ENCODE results near the gene RAB1A. TPM values are rescaled to one million over a fixed set of nuclear protein-coding genes. Genes with fewer than 3 reads are reported as not detected.

Gene RAB1A
- total RNA-seq, 4 donors from 2014 or later, result 57.8 to 118 (median 84.7) TPM

DNA sequence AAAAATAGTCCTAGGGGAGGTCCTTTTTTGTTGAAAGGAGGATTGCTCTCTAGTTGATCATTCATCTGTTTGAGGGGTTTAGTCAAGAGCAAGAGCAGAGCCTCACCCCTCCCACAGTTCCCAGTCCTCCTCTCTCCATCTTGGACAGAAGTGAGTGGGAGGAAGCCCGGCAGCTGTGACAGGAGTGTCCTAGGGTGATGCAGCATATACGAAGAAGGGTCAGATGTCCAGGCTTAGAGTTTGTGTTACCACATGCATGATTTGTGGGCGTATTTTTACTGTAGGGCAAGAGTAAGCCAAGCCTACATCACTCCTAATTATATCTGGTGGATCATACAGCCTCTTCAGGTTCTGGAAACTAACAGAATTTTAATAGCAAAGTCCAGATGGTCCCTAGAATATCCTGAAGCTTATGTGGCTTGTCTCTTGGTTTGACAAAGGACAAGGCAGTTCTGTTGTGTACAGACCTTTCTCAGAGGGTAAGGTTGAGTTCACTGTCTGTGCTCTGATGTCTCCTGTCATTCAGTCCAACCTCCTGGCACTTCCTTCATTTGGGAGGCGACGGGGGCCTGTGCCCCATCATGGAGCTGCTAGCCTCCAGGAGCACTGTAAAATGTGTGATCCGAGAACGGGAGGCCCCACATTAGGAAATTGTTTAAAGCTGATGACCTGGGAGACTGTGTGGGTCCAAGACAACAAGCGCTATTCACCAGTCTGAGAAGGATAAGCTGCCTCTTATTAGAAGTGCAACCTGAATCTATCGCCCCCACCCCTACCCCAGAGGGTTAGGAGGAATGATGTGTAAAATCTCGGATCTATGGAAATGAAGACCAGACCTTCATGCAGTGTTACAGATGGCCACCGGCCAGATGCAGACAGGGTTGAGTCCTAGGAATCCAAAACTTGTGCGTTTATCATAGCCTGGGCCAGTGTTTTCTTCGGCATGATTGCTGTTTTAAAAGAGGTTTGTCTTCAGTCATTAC, 66.8 kb downstream of the RAB1A start:
- H3K36me3 ChIP-seq, result no peaks in the 10 kb centered on the region
- H3K9me3 ChIP-seq, result no peaks in the 10 kb centered on the region
- DNase-seq, result no peak
- H3K27ac ChIP-seq, result no peak overlapping the region
- H3K4me3 ChIP-seq, result no peak overlapping the region
- no peak for TF ChIP-seq CTCF (IDR thresholded peaks at IDR 0.05)
- no peaks in the 10 kb centered on the region for H3K27me3 ChIP-seq
- H3K4me1 ChIP-seq, result peaks cover 0 to 29% (median under 1%) of the 10 kb centered on the region in 4 donors

DNA sequence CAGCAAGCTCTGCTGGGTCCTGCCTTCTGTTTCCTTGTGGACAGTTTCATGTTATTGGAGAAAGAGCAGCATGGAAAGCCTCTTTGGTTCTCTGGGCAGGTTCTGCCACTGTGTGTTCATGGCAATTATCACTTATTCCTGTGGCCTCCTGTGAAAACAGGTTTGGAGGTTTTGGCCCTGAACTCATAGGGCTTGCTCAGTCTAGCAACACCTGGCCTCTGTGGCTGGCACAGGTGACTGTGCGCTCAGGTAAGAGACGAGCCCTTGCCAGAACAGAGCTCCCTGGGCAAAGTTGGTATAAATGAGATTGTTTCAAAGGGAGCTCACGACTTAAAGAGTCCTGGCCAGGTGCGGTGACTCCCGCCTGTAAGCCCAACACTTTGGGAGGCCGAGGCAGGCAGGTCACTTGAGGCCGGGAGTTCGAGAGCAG, 68.0 kb downstream of the RAB1A start:
- H3K27ac ChIP-seq, result no peak overlapping the region
- H3K9me3 ChIP-seq, result no peaks in the 10 kb centered on the region
- DNase-seq, result no peak
- TF ChIP-seq POLR2A (IDR thresholded peaks at IDR 0.05) (no peak), CTCF (IDR thresholded peaks at IDR 0.05) (no peak)
- H3K4me1 ChIP-seq, result peaks cover 0 to 40% (median 5%) of the 10 kb centered on the region in 4 donors
- no peak overlapping the region for H3K4me3 ChIP-seq
- H3K36me3 ChIP-seq, result no peaks in the 10 kb centered on the region
- no peaks in the 10 kb centered on the region for H3K27me3 ChIP-seq

- TF ChIP-seq POLR2A (IDR thresholded peaks at IDR 0.05) (no peak), CTCF (IDR thresholded peaks at IDR 0.05) (no peak)
- Histone ChIP-seq H3K27ac (no peak overlapping the region), H3K9me3 (no peaks in the 10 kb centered on the region), H3K4me3 (no peak overlapping the region), H3K36me3 (no peaks in the 10 kb centered on the region), H3K4me1 (peaks cover 0 to 40% (median 5%) of the 10 kb centered on the region in 4 donors), H3K27me3 (no peaks in the 10 kb centered on the region)
- DNase-seq, result no peak
Measured at GRCh38 chr2:65061146-65061909, 68.6 kb downstream of the RAB1A start.

- H3K4me3 ChIP-seq, result no peak overlapping the region
- no peak for TF ChIP-seq POLR2A (IDR thresholded peaks at IDR 0.05)
- TF ChIP-seq CTCF (IDR thresholded peaks at IDR 0.05), result no peak
- H3K27ac ChIP-seq, result peak overlapping the region in 1 of 4 donors; percentile 28
- H3K27me3 ChIP-seq, result no peaks in the 10 kb centered on the region
- H3K9me3 ChIP-seq, result no peaks in the 10 kb centered on the region
- H3K36me3 ChIP-seq, result no peaks in the 10 kb centered on the region
- DNase-seq, result no peak
- peaks cover 0 to 38% (median 7%) of the 10 kb centered on the region in 4 donors for H3K4me1 ChIP-seq
Measured at GRCh38 chr2:65059071-65059470, 70.8 kb downstream of the RAB1A start.

DNA sequence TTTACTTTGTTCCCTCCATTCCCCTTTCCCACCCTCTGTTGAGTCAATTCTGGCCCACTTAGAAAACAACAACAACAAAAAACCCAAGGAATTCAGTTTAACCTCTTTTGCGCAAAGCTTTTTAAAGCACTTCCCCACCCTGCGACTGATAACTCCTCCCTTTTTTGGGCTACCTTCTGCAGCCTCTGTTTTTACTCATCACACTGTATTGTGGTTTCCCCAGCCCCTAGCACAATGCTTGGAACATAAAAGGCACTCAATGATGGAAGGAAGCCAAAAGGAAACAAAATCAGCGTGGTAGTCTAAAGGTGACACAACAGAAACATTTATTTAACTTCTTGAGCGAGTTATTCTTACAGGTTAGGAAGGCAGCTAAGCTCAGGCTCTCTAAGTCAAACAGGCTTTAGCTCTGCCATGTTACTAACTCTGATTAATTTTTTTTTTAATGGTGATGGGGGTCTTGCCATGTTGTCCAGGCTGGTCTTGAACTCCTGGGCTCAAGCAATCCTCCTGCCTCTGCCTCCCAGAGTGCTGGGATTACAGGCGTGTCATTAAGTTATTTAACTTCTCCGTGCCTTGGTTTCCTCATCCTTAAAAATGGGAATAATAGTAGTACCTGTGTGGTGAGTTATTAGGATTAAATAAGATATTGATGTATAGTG, 72.4 kb downstream of the RAB1A start:
- Histone ChIP-seq H3K27me3 (no peaks in the 10 kb centered on the region), H3K9me3 (no peaks in the 10 kb centered on the region), H3K27ac (peak overlapping the region; percentile 78 to 95 (median 89)), H3K4me1 (peaks cover 0 to 25% (median 7%) of the 10 kb centered on the region in 4 donors), H3K4me3 (peak overlapping the region; percentile 76 to 93 (median 87)), H3K36me3 (no peaks in the 10 kb centered on the region)
- no peak for TF ChIP-seq POLR2A (IDR thresholded peaks at IDR 0.05)
- no peak for TF ChIP-seq CTCF (IDR thresholded peaks at IDR 0.05)
- peak in 1 of 3 donors; percentile 38 for DNase-seq
